ENCODE results near the gene SPPL3. TPM values are rescaled to one million over a fixed set of nuclear protein-coding genes. Genes with fewer than 3 reads are reported as not detected.
A peak's percentile ranks its signal among the peaks of the same experiment; 100 is the strongest.

Gene SPPL3
- total and polyA plus RNA-seq, 12 donors = 9.7 to 45.0 (median 35.7) TPM

GRCh38 chr12:120725659-120726509 is 178.3 kb downstream of the SPPL3 start, which contains the start of gene ACADS:
ACADS (plus strand) TSS chr12:120725826; CDS start chr12:120725886, 60 bp downstream.
- intact Hi-C loops (cut with DNase I) = loop anchor here in 6 of 10 donors (5.0 to 10.0 kb wide), 4 partner anchors 179 to 249 kb away; partner anchors contain the start of genes HNF1A (in 4 of the 6) and SPPL3 (in 1 of the 6)
- H3K4me1 ChIP-seq = peaks cover 0 to 30% (median 19%) of the 10 kb centered on the region in 9 donors
- H3K27me3 ChIP-seq = no peaks in the 10 kb centered on the region
- peaks cover 0 to 81% (median 32%) of the 10 kb centered on the region in 9 donors for H3K36me3 ChIP-seq
- peak within 1 kb of the TSS; percentile 55 to 90 (median 78) for H3K4me3 ChIP-seq
- no peaks in the 10 kb centered on the region for H3K9me3 ChIP-seq
- DNase-seq (peak; percentile 88 to 94), ATAC-seq (peak; percentile 98 to 99 (median 99))
- peak in 3 of 9 donors; percentile 14 to 28 (median 25) for TF ChIP-seq CTCF (IDR thresholded peaks at IDR 0.05)
- peak within 1 kb of the TSS; percentile 34 to 91 (median 88) for H3K27ac ChIP-seq
- WGBS, 2 donors = 5% methylated on average over 66 of the region's 66 CpGs

- TF ChIP-seq CTCF (IDR thresholded peaks at IDR 0.05) = no peak
- intact Hi-C loops (cut with DNase I) = loop anchor here in 6 of 10 donors (5.0 to 10.0 kb wide), 4 partner anchors 180 to 250 kb away; partner anchors contain the start of genes HNF1A (in 4 of the 6) and SPPL3 (in 1 of the 6)
- peak overlapping the region in 9 of 10 donors; percentile 59 to 90 (median 80) for H3K4me3 ChIP-seq
- DNase-seq (no peak), ATAC-seq (no peak)
- 23 to 26% methylated on average over 14 of the region's 14 CpGs for WGBS, 2 donors
- no peaks in the 10 kb centered on the region for H3K27me3 ChIP-seq
- peaks cover 0 to 37% (median 24%) of the 10 kb centered on the region in 9 donors for H3K4me1 ChIP-seq
- H3K27ac ChIP-seq = peak overlapping the region in 8 of 10 donors; percentile 83 to 91 (median 88)
- H3K9me3 ChIP-seq = no peaks in the 10 kb centered on the region
- peaks cover 0 to 81% (median 31%) of the 10 kb centered on the region in 9 donors for H3K36me3 ChIP-seq
These were observed 179.0 kb downstream of the SPPL3 start for GRCh38 chr12:120725151-120725658.

GRCh38 chr12:120724720-120725119 is 179.4 kb downstream of the SPPL3 start:
- peak overlapping the region in 2 of 10 donors; percentile 85 to 89 for H3K27ac ChIP-seq
- TF ChIP-seq CTCF (IDR thresholded peaks at IDR 0.05) = no peak
- no peaks in the 10 kb centered on the region for H3K27me3 ChIP-seq
- intact Hi-C loops (cut with DNase I) = loop anchor here in 6 of 10 donors (5.0 to 10.0 kb wide), 4 partner anchors 180 to 250 kb away; partner anchors contain the start of genes HNF1A (in 4 of the 6) and SPPL3 (in 1 of the 6)
- WGBS, 2 donors = 65 to 69% methylated on average over 5 of the region's 5 CpGs
- H3K9me3 ChIP-seq = no peaks in the 10 kb centered on the region
- no peak overlapping the region for H3K4me3 ChIP-seq
- no peak for DNase-seq
- H3K36me3 ChIP-seq = peaks cover 0 to 81% (median 34%) of the 10 kb centered on the region in 9 donors
- H3K4me1 ChIP-seq = peaks cover 0 to 42% (median 24%) of the 10 kb centered on the region in 9 donors
- ATAC-seq = no peak

- Histone ChIP-seq H3K9me3 (no peaks in the 10 kb centered on the region), H3K4me3 (no peak overlapping the region), H3K27ac (no peak overlapping the region), H3K36me3 (peaks cover 0 to 81% (median 42%) of the 10 kb centered on the region in 9 donors), H3K27me3 (no peaks in the 10 kb centered on the region), H3K4me1 (peaks cover 0 to 60% (median 24%) of the 10 kb centered on the region in 9 donors)
- WGBS, 2 donors = 98 to 100% methylated on average over 2 of the region's 2 CpGs
- intact Hi-C loops (cut with DNase I) = loop anchor here in 5 of 10 donors (10.0 kb wide), 3 partner anchors 182 to 252 kb away; partner anchors contain the start of genes HNF1A (in 4 of the 5) and SPPL3 (in 1 of the 5)
- no peak for TF ChIP-seq CTCF (IDR thresholded peaks at IDR 0.05)
- DNase-seq (no peak), ATAC-seq (no peak)
These were observed 181.4 kb downstream of the SPPL3 start for GRCh38 chr12:120722784-120723183.
